Naive thymus-derived CD4-positive, alpha-beta T cell (primary cell): ENCODE data around the gene CCDC92B. TPM values are rescaled to one million over a fixed set of nuclear protein-coding genes. Genes with fewer than 3 reads are reported as not detected.

Source experiments
- ATAC-seq: fragments of 150-1000 bp; cut with Tn5 transposase; 2 replicates; pipeline ENCODE4 v1.10.0; 2021; ENCODE audit warnings: mild to moderate bottlenecking, moderate library complexity
- CTCF ChIA-PET: fragments of 350-600 bp; sonication (Branson Sonifier 250); formaldehyde crosslinking; loops from one replicate; lab custom pipeline; 2021; ENCODE audit warnings: antibody characterized with exemption; lab: Charles Lee
- POLR2A ChIA-PET: fragments of 350-600 bp; sonication (Branson Sonifier 250); formaldehyde crosslinking; loops from one replicate; lab custom pipeline; 2021; ENCODE audit warnings: antibody characterized with exemption, inconsistent platforms; lab: Charles Lee
- DNase-seq, 9 donors: peaks; one replicate each; pipeline versions ENCODE4 v3.0.0 to v3.0.0-alpha.2; 2020 to 2022; ENCODE audit warnings: mixed read lengths in 1 of 9
- H3K27ac ChIP-seq: one replicate; pipeline ENCODE4 v1.7.0; 2013; ENCODE audit warnings: mild to moderate bottlenecking, low read depth, low read length, moderate library complexity
- H3K27me3 ChIP-seq, 2 donors: one replicate each; pipeline ENCODE4 v1.7.0; 2013; ENCODE audit warnings: low read length in 2 of 2, mild to moderate bottlenecking in 2 of 2, moderate library complexity in 2 of 2; ENCODE audit not compliant: control insufficient read depth in 2 of 2, insufficient read depth in 2 of 2
- H3K36me3 ChIP-seq, 3 experiments: 1 replicate in 2 of 3; 2 replicates in 1 of 3; pipeline ENCODE4 v1.7.0; 2013; ENCODE audit warnings: low read length in 3 of 3, mild to moderate bottlenecking in 3 of 3, moderate library complexity in 1 of 3; ENCODE audit not compliant: insufficient read depth in 3 of 3, control insufficient read depth in 2 of 3
- H3K4me1 ChIP-seq, 2 donors: one replicate each; pipeline ENCODE4 v1.7.0; 2013; ENCODE audit warnings: low read length in 2 of 2, mild to moderate bottlenecking in 2 of 2, moderate library complexity in 1 of 2; ENCODE audit not compliant: control insufficient read depth in 2 of 2, insufficient read depth in 2 of 2
- H3K4me3 ChIP-seq: 2 replicates; pipeline ENCODE4 v1.7.0; 2013; ENCODE audit warnings: mild to moderate bottlenecking, low read length
- H3K9me3 ChIP-seq, 3 experiments: 1 replicate in 2 of 3; 2 replicates in 1 of 3; pipeline ENCODE4 v1.7.0; 2013; ENCODE audit warnings: low read length in 3 of 3; ENCODE audit not compliant: control insufficient read depth in 2 of 3
- H3K27ac Mint-ChIP-seq, 9 donors: one replicate each; pipeline ENCODE4 v1.8.0; 2020 to 2022; ENCODE audit warnings: mixed read lengths in 9 of 9, mild to moderate bottlenecking in 8 of 9, moderate library complexity in 5 of 9, inconsistent platforms in 2 of 9
- H3K27me3 Mint-ChIP-seq, 5 donors: one replicate each; pipeline ENCODE4 v1.8.0; 2021 to 2022; ENCODE audit warnings: mixed read lengths in 5 of 5, mild to moderate bottlenecking in 1 of 5
- H3K36me3 Mint-ChIP-seq, 5 donors: one replicate each; pipeline ENCODE4 v1.8.0; 2020 to 2022; ENCODE audit warnings: mixed read lengths in 5 of 5, mild to moderate bottlenecking in 3 of 5, inconsistent platforms in 1 of 5
- H3K4me1 Mint-ChIP-seq, 7 donors: one replicate each; pipeline ENCODE4 v1.8.0; 2020 to 2022; ENCODE audit warnings: mixed read lengths in 7 of 7, mild to moderate bottlenecking in 3 of 7, inconsistent platforms in 1 of 7
- H3K4me3 Mint-ChIP-seq, 10 donors: one replicate each; pipeline ENCODE4 v1.8.0; 2020 to 2022; ENCODE audit warnings: mild to moderate bottlenecking in 10 of 10, mixed read lengths in 10 of 10, moderate library complexity in 6 of 10, inconsistent platforms in 2 of 10
- H3K9me3 Mint-ChIP-seq, 11 donors: one replicate each; pipeline ENCODE4 v1.8.0; 2020 to 2022; ENCODE audit warnings: mixed read lengths in 11 of 11, mild to moderate bottlenecking in 4 of 11, inconsistent platforms in 1 of 11, moderate library complexity in 1 of 11
- intact Hi-C, 2 donors: fragments of 100-400 bp; cut with micrococcal nuclease; formaldehyde crosslinking; loops; one replicate each; pipeline ENCODE4 v1.15.1; 2023
- polyA plus RNA-seq, 2 donors: library from polyadenylated mRNA; unstranded; fragments of 300-500 nt; fragmentation: Illumina TruSeq; gene quantifications; one replicate each; pipeline ENCODE4 v1.2.3, GENCODE V29; 2021
- total RNA-seq, 6 experiments: library from RNA in 5 of 6; stranded (reverse) in 5 of 6; gene quantifications; 1 replicate in 5 of 6; 2 replicates in 1 of 6; pipeline ENCODE4 v1.2.3 and lab custom pipeline; 2021 to 2026

The CCDC92B gene
- total and polyA plus RNA-seq, 7 experiments from 2014 or later: 0.12 to 0.54 (median 0.22) TPM; not detected in 2

DNA sequence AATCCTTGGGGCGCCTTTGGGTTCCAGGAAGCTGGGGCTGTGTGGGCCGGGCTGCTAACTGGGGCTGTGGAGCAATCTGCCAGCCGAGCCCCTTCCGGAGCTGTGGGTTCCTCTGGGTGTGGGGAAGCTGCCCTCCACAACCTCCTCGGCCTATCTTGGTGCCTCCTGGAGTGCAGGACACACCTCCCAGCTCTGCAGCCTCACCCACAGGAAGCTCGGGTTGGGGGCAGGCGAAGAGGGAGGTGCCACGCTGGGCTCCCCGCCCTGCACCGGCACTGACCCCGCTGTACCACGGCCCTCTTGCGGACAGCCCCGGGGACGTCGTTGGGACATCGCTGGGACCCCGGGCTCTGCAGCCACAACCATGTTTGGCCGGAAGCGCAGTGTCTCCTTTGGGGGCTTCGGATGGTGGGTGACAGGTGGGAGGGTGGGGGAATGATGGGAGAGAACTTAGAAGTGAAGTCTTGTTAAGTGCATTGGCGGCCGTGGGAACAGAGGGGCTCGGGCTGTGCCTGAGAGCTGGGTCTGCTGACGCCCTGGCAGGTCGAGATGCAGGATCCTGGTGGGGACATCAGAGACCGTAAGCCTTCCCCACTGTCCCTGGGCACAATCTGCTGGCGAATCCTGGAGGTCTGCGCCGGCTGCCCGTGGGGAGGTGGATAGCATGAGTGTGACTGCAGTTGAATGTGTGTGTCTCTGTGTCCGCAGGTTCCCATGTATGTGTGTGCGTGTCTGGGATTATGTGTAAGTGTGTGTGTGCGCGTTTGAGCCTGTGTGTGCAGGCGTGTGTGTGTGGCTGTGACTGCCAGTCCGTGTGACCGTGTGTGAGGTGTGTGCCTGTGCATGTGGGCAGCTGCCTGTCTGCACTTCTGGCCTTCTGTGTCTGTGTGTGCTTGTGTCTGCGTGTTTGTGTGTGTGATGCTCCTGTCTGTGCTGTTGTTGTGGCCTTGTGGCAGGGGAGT is 47.0 kb upstream of the CCDC92B start, which contains the start of gene RAP1GAP2:
Gene RAP1GAP2 (plus strand): TSS at position 275 of the 962 bp plus-strand sequence. CDS start 90 bp downstream, at position 365.
- peak; percentile 49 to 75 (median 66) for DNase-seq
- intact Hi-C loops: loop anchor here (1.0 kb wide), 2 partner anchors 10 to 18 kb away; no protein-coding TSS in a partner anchor

DNA sequence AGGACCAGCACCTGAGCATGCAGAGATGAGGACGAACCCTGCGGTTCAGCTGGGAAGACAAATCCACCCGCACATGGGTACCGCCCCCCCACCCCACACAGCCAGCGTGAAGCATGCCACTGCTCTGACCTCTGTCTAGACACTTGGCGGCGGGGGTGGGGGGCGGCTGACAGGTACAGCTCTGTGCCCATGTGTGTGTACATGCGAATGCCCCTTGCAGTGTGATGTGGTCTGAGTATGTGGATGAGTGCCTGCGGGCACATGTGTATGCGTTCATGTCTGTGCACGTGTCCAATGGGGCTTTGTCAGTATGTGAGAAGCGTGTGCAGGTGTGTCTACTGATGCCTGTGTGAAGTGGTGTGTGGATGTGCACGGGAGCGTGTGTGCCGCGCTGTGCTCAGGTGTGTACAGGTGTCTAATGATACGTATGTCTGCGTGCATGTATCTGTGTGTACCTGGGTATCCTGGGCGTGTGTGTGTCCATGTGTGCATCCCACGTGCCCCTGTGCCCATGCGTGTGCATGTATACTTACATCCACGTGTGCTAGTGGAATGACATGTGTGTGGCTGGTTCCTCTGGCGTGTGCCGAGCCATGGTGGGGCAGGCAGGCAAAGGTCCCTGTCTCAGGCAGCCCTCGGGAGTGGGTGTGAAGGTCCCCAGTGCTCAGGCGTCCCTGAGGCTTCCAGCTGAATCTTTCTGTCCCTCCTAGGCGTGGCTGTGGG is 46.1 kb upstream of the CCDC92B start:
- ChIA-PET CTCF (interaction anchor here (0.7 to 2.0 kb wide), 5 partner anchors 9 to 903 kb away, joined by 3 to 11 read pairs (median 5); no protein-coding TSS in a partner anchor), POLR2A (interaction anchor here (0.8 to 2.4 kb wide), 5 partner anchors 9 to 25 kb away, joined by 3 to 28 read pairs (median 4); no protein-coding TSS in a partner anchor)
- Histone ChIP-seq H3K4me3 (peak overlapping the region; percentile 87), H3K4me1 (peaks cover 61 to 65% of the 10 kb centered on the region in 2 donors), H3K27me3 (no peaks in the 10 kb centered on the region), H3K27ac (no peak overlapping the region), H3K36me3 (no peaks in the 10 kb centered on the region), H3K9me3 (no peaks in the 10 kb centered on the region)
- Mint-ChIP-seq H3K9me3 (no peaks in the 10 kb centered on the region), H3K4me1 (peaks cover 62 to 92% (median 82%) of the 10 kb centered on the region in 7 donors), H3K27me3 (peaks cover 0 to 8% (median 0%) of the 10 kb centered on the region in 5 donors), H3K36me3 (peaks cover 0 to 15% (median 0%) of the 10 kb centered on the region in 5 donors), H3K27ac (peak overlapping the region; percentile 48 to 87 (median 72)), H3K4me3 (peak overlapping the region; percentile 83 to 100 (median 93))
- ATAC-seq (peak; percentile 0), DNase-seq (peak in 1 of 9 donors; percentile 11)
- intact Hi-C loops: loop anchor here (1.0 kb wide), 2 partner anchors 9 to 19 kb away; no protein-coding TSS in a partner anchor

More for the DNA sequence above, 47.0 kb upstream of the CCDC92B start, which contains the start of gene RAP1GAP2:
- H3K27ac ChIP-seq: no peak within 1 kb of the TSS
- Mint-ChIP-seq H3K9me3 (no peaks in the 10 kb centered on the region), H3K27ac (peak within 1 kb of the TSS; percentile 53 to 91 (median 74)), H3K36me3 (peaks cover 0 to 15% (median 0%) of the 10 kb centered on the region in 5 donors), H3K4me1 (peaks cover 58 to 86% (median 74%) of the 10 kb centered on the region in 7 donors), H3K27me3 (peaks cover 0 to 4% (median 0%) of the 10 kb centered on the region in 5 donors), H3K4me3 (peak within 1 kb of the TSS; percentile 83 to 100 (median 93))
- H3K4me3 ChIP-seq: peak within 1 kb of the TSS; percentile 87
- peak; percentile 91 for ATAC-seq
- H3K27me3 ChIP-seq: no peaks in the 10 kb centered on the region
- no peaks in the 10 kb centered on the region for H3K36me3 ChIP-seq
- ChIA-PET CTCF (interaction anchor here (0.6 to 2.0 kb wide), 6 partner anchors 10 to 902 kb away, joined by 3 to 11 read pairs (median 4); no protein-coding TSS in a partner anchor), POLR2A (interaction anchor here (0.5 to 3.8 kb wide), 9 partner anchors 10 to 787 kb away, joined by 3 to 28 read pairs (median 4); no protein-coding TSS in a partner anchor)
- peaks cover 52 to 61% of the 10 kb centered on the region in 2 donors for H3K4me1 ChIP-seq
- no peaks in the 10 kb centered on the region for H3K9me3 ChIP-seq

DNA sequence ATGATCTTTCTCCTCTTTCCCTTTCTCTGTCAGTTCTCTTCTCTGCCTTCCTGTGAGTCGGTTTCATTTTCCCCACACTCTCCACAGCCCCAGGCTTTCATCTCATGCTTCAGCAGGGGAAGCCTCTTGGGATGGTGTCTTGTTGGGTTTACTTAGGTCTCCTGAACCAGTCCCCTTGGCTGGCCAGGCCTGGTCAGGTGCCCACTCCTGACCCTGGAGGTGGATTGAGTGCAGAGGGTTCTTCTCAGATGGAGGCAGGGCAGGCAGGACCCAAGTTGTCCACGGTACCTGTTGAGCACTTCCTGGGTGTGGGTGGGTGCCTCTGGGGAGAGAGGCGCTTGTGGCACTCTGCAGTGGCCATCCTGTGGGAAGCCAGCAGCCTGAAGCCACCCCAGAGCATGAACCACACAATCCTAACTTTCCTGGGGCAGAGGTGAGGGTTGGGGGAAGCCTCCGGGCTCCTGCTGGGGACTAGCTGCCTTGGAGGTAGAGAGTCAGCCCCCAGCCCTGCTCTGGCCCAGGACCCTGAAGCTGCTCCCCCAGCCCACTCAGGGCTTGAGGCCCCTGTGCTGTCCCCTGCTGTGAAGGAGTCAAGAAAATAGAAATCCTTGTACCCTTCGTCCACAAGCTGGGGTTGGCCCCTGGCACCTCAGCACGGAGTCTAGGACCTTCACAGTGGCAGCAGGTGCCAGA is 44.8 kb upstream of the CCDC92B start:
- CTCF ChIA-PET: interaction anchor here (1.6 kb wide), 1 partner anchor 20 kb away, joined by 6 read pairs; no protein-coding TSS in a partner anchor
- Mint-ChIP-seq H3K4me3 (peak overlapping the region; percentile 58 to 97 (median 81)), H3K4me1 (peaks cover 59 to 84% (median 77%) of the 10 kb centered on the region in 7 donors), H3K27ac (peak overlapping the region in 5 of 9 donors; percentile 35 to 88 (median 72)), H3K27me3 (peaks cover 0 to 16% (median 0%) of the 10 kb centered on the region in 5 donors), H3K9me3 (no peaks in the 10 kb centered on the region), H3K36me3 (peaks cover 0 to 10% (median 0%) of the 10 kb centered on the region in 5 donors)
- H3K9me3 ChIP-seq: no peaks in the 10 kb centered on the region
- H3K4me1 ChIP-seq: peaks cover 64 to 65% of the 10 kb centered on the region in 2 donors
- no peak overlapping the region for H3K27ac ChIP-seq
- no peaks in the 10 kb centered on the region for H3K27me3 ChIP-seq
- POLR2A ChIA-PET: interaction anchor here (2.4 to 4.1 kb wide), 2 partner anchors 20 to 21 kb away, joined by 24 to 28 read pairs; no protein-coding TSS in a partner anchor
- no peak for ATAC-seq
- no peaks in the 10 kb centered on the region for H3K36me3 ChIP-seq
- DNase-seq: no peak
- H3K4me3 ChIP-seq: peak overlapping the region; percentile 53
- intact Hi-C loops: no loop called here

DNA sequence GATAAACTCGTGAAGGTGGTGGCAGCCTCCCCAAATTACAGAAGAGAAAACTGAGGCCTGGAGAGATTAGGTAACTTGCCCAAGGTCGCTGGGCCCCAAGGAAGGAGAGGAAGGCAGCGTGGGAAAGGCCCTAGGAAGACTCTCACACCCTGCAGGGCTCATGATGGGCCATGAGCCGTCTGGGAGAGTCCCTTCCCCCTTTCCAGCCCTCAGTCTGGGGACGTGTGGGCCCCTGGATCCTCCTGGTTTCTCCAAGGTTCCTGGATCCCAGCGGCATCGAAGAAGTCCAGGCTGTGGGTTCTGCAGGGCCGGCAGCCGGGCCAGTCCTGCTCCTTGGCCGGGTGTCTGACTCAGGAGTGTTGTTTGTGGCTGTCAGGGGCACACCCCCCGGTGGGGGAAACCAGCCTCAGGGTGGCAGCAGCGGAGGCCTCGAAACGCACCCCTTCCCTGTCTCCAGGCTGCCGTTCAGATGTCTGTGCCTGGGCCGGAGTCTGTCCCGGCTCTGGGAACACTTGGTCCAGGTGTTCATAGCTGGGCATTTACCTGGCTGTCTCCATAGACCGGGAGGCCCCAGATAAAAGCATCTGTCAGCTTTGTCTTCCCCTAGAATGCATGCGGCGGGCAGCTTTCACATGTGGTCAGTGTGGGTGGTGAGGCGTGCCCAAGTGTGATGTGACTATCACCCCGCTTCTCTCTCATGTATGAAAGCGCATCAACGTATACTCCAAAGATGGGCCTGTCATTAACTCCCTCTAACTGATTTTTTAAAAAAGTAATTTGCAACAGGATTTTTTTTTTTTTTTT is 43.1 kb upstream of the CCDC92B start:
- H3K27me3 ChIP-seq: no peaks in the 10 kb centered on the region
- DNase-seq (peak in 1 of 9 donors; percentile 27), ATAC-seq (peak; percentile 36)
- ChIA-PET CTCF (interaction anchor here (0.8 kb wide), 1 partner anchor 422 kb away, joined by 3 read pairs; no protein-coding TSS in a partner anchor), POLR2A (interaction anchor here (2.1 to 4.1 kb wide), 2 partner anchors 11 to 23 kb away, joined by 7 to 24 read pairs; no protein-coding TSS in a partner anchor)
- Mint-ChIP-seq H3K4me1 (peaks cover 46 to 70% (median 63%) of the 10 kb centered on the region in 7 donors), H3K4me3 (peak overlapping the region in 8 of 10 donors; percentile 38 to 97 (median 65)), H3K36me3 (peaks cover 0 to 10% (median 0%) of the 10 kb centered on the region in 5 donors), H3K27ac (peak overlapping the region in 4 of 9 donors; percentile 23 to 80 (median 52)), H3K9me3 (no peaks in the 10 kb centered on the region), H3K27me3 (peaks cover 0 to 25% (median 0%) of the 10 kb centered on the region in 5 donors)
- no peak overlapping the region for H3K27ac ChIP-seq
- H3K9me3 ChIP-seq: no peaks in the 10 kb centered on the region
- H3K4me1 ChIP-seq: peaks cover 57 to 58% of the 10 kb centered on the region in 2 donors
- no peaks in the 10 kb centered on the region for H3K36me3 ChIP-seq
- peak overlapping the region; percentile 20 for H3K4me3 ChIP-seq
- intact Hi-C loops: no loop called here

DNA sequence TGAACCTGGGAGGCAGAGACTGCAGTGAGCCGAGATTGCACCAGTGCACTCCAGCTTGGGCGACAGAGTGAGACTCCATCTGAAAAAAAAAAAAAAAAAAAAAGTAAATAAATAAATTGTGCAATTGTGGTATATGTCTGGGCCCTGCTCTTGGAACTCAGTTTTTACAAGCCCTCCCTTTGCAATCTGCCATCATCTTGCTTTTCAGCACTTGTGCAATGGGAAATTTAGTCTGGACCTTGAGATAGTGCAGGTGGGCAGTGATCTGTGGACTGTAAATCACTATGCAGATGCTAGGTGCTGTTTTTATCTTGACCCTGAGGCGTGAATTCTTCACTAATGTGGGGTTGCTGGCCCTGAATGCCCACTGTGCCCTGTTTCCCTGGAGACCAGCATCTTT is 40.2 kb upstream of the CCDC92B start:
- ATAC-seq (no peak), DNase-seq (no peak)
- H3K36me3 Mint-ChIP-seq: peaks cover 0 to 1% (median 0%) of the 10 kb centered on the region in 5 donors
- H3K27me3 ChIP-seq: no peaks in the 10 kb centered on the region
- H3K4me3 ChIP-seq: no peak overlapping the region
- H3K9me3 ChIP-seq: no peaks in the 10 kb centered on the region
- no peak overlapping the region for H3K27ac ChIP-seq
- ChIA-PET CTCF (interaction anchor here (0.6 to 1.3 kb wide), 4 partner anchors 19 to 63 kb away, joined by 3 to 10 read pairs (median 5); no protein-coding TSS in a partner anchor), POLR2A (interaction anchor here (0.6 kb wide), 1 partner anchor 30 kb away, joined by 3 read pairs; no protein-coding TSS in a partner anchor)
- no peaks in the 10 kb centered on the region for H3K36me3 ChIP-seq
- H3K4me1 Mint-ChIP-seq: peaks cover 21 to 45% (median 43%) of the 10 kb centered on the region in 7 donors
- H3K27ac Mint-ChIP-seq: peak overlapping the region in 1 of 9 donors; percentile 18
- peaks cover 37 to 55% of the 10 kb centered on the region in 2 donors for H3K4me1 ChIP-seq
- H3K4me3 Mint-ChIP-seq: no peak overlapping the region
- H3K27me3 Mint-ChIP-seq: peaks cover 0 to 25% (median 0%) of the 10 kb centered on the region in 5 donors
- H3K9me3 Mint-ChIP-seq: no peaks in the 10 kb centered on the region
- intact Hi-C loops: loop anchor here in 1 of 2 donors (5.0 kb wide), 2 partner anchors 77 to 848 kb away; partner anchors contain the start of genes CLUH, CTNS and SHPK
